Endothelial cell of umbilical vein (primary cell): ENCODE measurements around the gene IST1. TPM values are rescaled to one million over a fixed set of nuclear protein-coding genes. Genes with fewer than 3 reads are reported as not detected.

Experiments used
- BruUV-seq: library from RNA; stranded (reverse); fragments of 400-500 nt; replicated peaks from 2 replicates; lab custom pipeline; 2021; lab: Mats Ljungman, UMichigan
- CTCF ChIA-PET: fragments of 300-600, 350-600 bp; sonication (Branson Sonifier 250); formaldehyde crosslinking; loops from one replicate; lab custom pipeline; 2021; ENCODE audit warnings: antibody characterized with exemption, inconsistent platforms; lab: Charles Lee
- POLR2A ChIA-PET: fragments of 300-600, 350-600 bp; sonication (Branson Sonifier 250); formaldehyde crosslinking; loops from one replicate; lab custom pipeline; 2021; ENCODE audit warnings: antibody characterized with exemption, inconsistent platforms; lab: Charles Lee
- DNase-seq: peaks from one replicate; pipeline ENCODE4 v3.0.0-alpha.2; 2011; ENCODE audit warnings: low read depth, low spot score
- FAIRE-seq: peaks from 2 replicates; lab custom pipeline; 2011; peaks lifted over from hg19 to GRCh38; lab: Jason Lieb, UNC
- H2AFZ ChIP-seq: 2 replicates; pipeline ENCODE4 v1.6.0; 2012; ENCODE audit warnings: low read depth, low read length, control low read depth, inconsistent platforms
- H3K27ac ChIP-seq: 2 replicates; pipeline ENCODE4 v1.5.1; 2011; ENCODE audit warnings: low read depth, mild to moderate bottlenecking, control low read depth, low read length, moderate library complexity; ENCODE audit not compliant: insufficient read depth
- H3K27me3 ChIP-seq, 2 experiments: 2 replicates each; pipeline versions ENCODE4 v1.6.0 to v1.6.1; 2011; ENCODE audit warnings: low read length in 2 of 2, mixed read lengths in 1 of 2; ENCODE audit not compliant: control insufficient read depth in 2 of 2, insufficient read depth in 2 of 2
- H3K36me3 ChIP-seq, 2 experiments: 2 replicates in 1 of 2; 3 replicates in 1 of 2; pipeline ENCODE4 v1.5.1; 2011; ENCODE audit warnings: low read length in 2 of 2, mild to moderate bottlenecking in 1 of 2, moderate library complexity in 1 of 2; ENCODE audit not compliant: control insufficient read depth in 2 of 2, insufficient read depth in 2 of 2; ENCODE audit errors: extremely low read depth in 1 of 2
- H3K4me1 ChIP-seq: 3 replicates; pipeline ENCODE4 v1.5.1; 2011; ENCODE audit warnings: mild to moderate bottlenecking, low read length; ENCODE audit not compliant: control insufficient read depth, insufficient read depth; ENCODE audit errors: extremely low read depth
- H3K4me2 ChIP-seq: 2 replicates; pipeline ENCODE4 v1.6.1; 2011; ENCODE audit warnings: low read length, control low read depth, mixed read lengths; ENCODE audit not compliant: insufficient read depth
- H3K4me3 ChIP-seq, 3 experiments: fragments of 200-600 bp in 1 of 3; sonication (generic), shearing (Covaris generic) in 1 of 3; replicated peaks in 1 of 3; 2 replicates each; pipeline ENCODE4 v1.5.1; 2011 to 2016; ENCODE audit warnings: control low read depth in 3 of 3, low read length in 3 of 3, mild to moderate bottlenecking in 2 of 3, inconsistent platforms in 1 of 3, low read depth in 1 of 3, moderate library complexity in 1 of 3; ENCODE audit not compliant: insufficient read depth in 1 of 3
- H3K79me2 ChIP-seq: 2 replicates; pipeline ENCODE4 v1.6.0; 2012; ENCODE audit warnings: low read length, inconsistent platforms; ENCODE audit not compliant: control insufficient read depth, insufficient read depth
- H3K9ac ChIP-seq: replicated peaks from 2 replicates; pipeline ENCODE3; 2011; ENCODE audit warnings: low read length, control low read depth; ENCODE audit not compliant: insufficient read depth; ENCODE audit errors: extremely low read depth
- H3K9me1 ChIP-seq: replicated peaks from 3 replicates; pipeline ENCODE4 v1.6.0; 2011; ENCODE audit warnings: mild to moderate bottlenecking, low read length; ENCODE audit not compliant: control insufficient read depth, insufficient read depth; ENCODE audit errors: extremely low read depth
- H3K9me3 ChIP-seq: replicated peaks from 2 replicates; pipeline ENCODE4 v1.5.1; 2012; ENCODE audit warnings: low read length, inconsistent platforms; ENCODE audit not compliant: control insufficient read depth, insufficient read depth
- H4K20me1 ChIP-seq: replicated peaks from 2 replicates; pipeline ENCODE3; 2011; ENCODE audit warnings: mild to moderate bottlenecking, low read length; ENCODE audit not compliant: control insufficient read depth, insufficient read depth; ENCODE audit errors: extremely low read depth
- EZH2 ChIP-seq: IDR thresholded peaks from 2 replicates; pipeline ENCODE4 v1.6.1; 2012; ENCODE audit warnings: borderline replicate concordance, low read depth, mild to moderate bottlenecking, moderate library complexity, low read length, inconsistent platforms; ENCODE audit not compliant: severe bottlenecking
- FOS ChIP-seq: IDR thresholded peaks from 2 replicates; pipeline ENCODE4 v1.6.1; 2011; ENCODE audit warnings: mild to moderate bottlenecking, low read length, moderate library complexity, borderline replicate concordance; ENCODE audit not compliant: insufficient read depth
- GATA2 ChIP-seq: IDR thresholded peaks from 2 replicates; pipeline ENCODE4 v1.7.0; 2011; ENCODE audit warnings: low read depth, mild to moderate bottlenecking, moderate library complexity, mixed read lengths, low read length; ENCODE audit not compliant: insufficient read length, insufficient read depth
- JUN ChIP-seq: IDR thresholded peaks from 2 replicates; pipeline ENCODE4 v1.6.1; 2011; ENCODE audit warnings: borderline replicate concordance, low read depth; ENCODE audit not compliant: insufficient read length, insufficient read depth
- MYC ChIP-seq: IDR thresholded peaks from one replicate; pipeline ENCODE4 v1.6.1; 2011; ENCODE audit warnings: mild to moderate bottlenecking, low read depth, low read length
- POLR2A ChIP-seq: IDR thresholded peaks from 2 replicates; pipeline ENCODE4 v1.6.1; 2012; ENCODE audit warnings: low read depth, mild to moderate bottlenecking, control low read depth, low read length
- POLR2AphosphoS5 ChIP-seq: IDR thresholded peaks from 2 replicates; pipeline ENCODE4 v1.6.1; 2012; ENCODE audit warnings: low read depth, mild to moderate bottlenecking, control low read depth, low read length, moderate library complexity; ENCODE audit not compliant: insufficient read depth
- dilution Hi-C: fragments of 300-500 bp; cut with MboI; formaldehyde crosslinking; loops from one replicate; pipeline ENCODE4 v1.15.0; 2019; ENCODE audit warnings: low sequenced_read_pairs; ENCODE audit not compliant: extremely low pct_ligation_motif_present
- intact Hi-C: fragments of 100-400 bp; cut with micrococcal nuclease; formaldehyde crosslinking; loops from one replicate; pipeline ENCODE4 v1.10.0; 2022
- polyA plus RNA-seq, 4 experiments: library from polyadenylated mRNA; depleted of rRNA in 3 of 4; stranded (reverse) in 3 of 4; unstranded in 1 of 4; fragments of >200 nt; gene quantifications; 2 replicates each; pipeline versions ENCODE4 v1.2.1 to v1.2.3, GENCODE V29; 2011 to 2012; ENCODE audit warnings: missing spikeins in 1 of 4
- total RNA-seq: library from RNA; stranded (reverse); gene quantifications from 2 replicates; pipeline ENCODE4 v1.2.3, GENCODE V29; 2021
- TF ChIP-seq, protein P1 (sequence below), 2 donors: IDR thresholded peaks; 1 replicate in 1 of 2; 2 replicates in 1 of 2; pipeline ENCODE4 v1.5.1; 2011; ENCODE audit warnings: low read length in 2 of 2, mild to moderate bottlenecking in 2 of 2, moderate library complexity in 2 of 2, control low read depth in 1 of 2, inconsistent platforms in 1 of 2, low read depth in 1 of 2; ENCODE audit not compliant: insufficient read depth in 1 of 2; ENCODE audit errors: extremely low read depth in 1 of 2
- TF ChIP-seq, protein P2 (sequence below): IDR thresholded peaks from 2 replicates; pipeline ENCODE4 v1.6.1; 2011; ENCODE audit not compliant: insufficient read depth, insufficient read length

IST1 gene
- total and polyA plus RNA-seq, 2 donors (not counting 3 experiments of a cell fraction or from before 2014, with no cell fraction given) = 145 to 165 TPM

DNA sequence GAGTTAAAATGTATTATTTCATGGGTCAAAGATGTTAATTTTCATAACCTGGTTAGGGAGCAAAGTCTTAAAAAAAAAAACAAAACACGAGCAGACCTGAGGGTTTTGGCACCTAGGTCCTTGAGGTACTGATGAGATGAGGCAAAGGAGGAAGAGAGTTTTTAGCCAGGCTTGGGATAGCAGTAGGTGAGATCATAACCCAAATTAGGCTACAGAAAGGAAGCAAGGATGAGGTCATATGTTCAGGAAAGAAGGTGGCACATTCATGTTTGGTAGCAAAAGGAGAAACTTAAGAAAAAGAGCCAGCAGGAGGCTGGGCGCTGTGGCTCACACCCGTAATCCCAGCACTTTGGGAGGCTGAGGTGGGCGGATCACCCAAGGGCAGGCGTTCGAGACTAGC is 46.7 kb upstream of the IST1 start:
- H3K9me3 ChIP-seq = no peaks in the 10 kb centered on the region
- intact Hi-C loops = loop anchor here (5.0 kb wide), 1 partner anchor 114 kb away; no protein-coding TSS in a partner anchor
- dilution Hi-C loops = loop anchor here (10.0 kb wide), 1 partner anchor 64 kb away; no protein-coding TSS in a partner anchor
- H3K27ac ChIP-seq = no peak overlapping the region
- FAIRE-seq (peak; percentile 42), DNase-seq (no peak)
- H3K4me2 ChIP-seq = no peak overlapping the region
- H2AFZ ChIP-seq = no peak overlapping the region
- H3K4me1 ChIP-seq = peaks cover 12% of the 10 kb centered on the region
- H3K9me1 ChIP-seq = no peaks in the 10 kb centered on the region
- ChIA-PET POLR2A (no interaction called here), CTCF (interaction anchor here (0.6 kb wide), 1 partner anchor 33 kb away, joined by 4 read pairs; no protein-coding TSS in a partner anchor)
- H3K4me3 ChIP-seq = no peak overlapping the region
- H3K79me2 ChIP-seq = peaks cover 30% of the 10 kb centered on the region
- peaks cover 13 to 28% of the 10 kb centered on the region in 2 experiments for H3K36me3 ChIP-seq
- BruUV-seq = no TSS peak
- H4K20me1 ChIP-seq = no peaks in the 10 kb centered on the region
- H3K9ac ChIP-seq = no peak overlapping the region
- TF ChIP-seq POLR2AphosphoS5 (no peak), JUN (peak; percentile 58)
- H3K27me3 ChIP-seq = no peaks in the 10 kb centered on the region

DNA sequence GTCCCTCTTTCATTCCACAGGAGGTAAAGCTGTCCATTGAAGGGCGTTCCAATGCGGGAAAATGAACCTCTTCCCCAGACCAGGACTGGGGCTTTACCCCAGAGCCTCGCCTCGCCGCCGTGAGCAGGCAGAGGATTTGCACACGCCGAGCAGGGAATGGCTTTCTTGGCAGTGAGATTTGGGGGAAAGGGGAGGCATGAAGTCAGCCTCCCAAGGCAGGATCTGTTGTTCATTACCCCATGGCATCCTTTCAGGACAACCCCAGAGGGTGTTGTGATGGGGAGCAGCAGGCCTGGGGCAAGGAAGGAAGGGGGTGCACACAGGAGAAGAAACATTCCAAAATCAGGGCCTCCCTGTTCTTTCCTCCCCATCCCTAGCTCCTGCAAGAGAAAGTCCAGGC is 43.6 kb upstream of the IST1 start:
- no peak overlapping the region for H3K4me3 ChIP-seq
- H3K79me2 ChIP-seq = peaks cover 26% of the 10 kb centered on the region
- no peaks in the 10 kb centered on the region for H4K20me1 ChIP-seq
- H3K4me2 ChIP-seq = no peak overlapping the region
- dilution Hi-C loops (no loop called here), intact Hi-C loops (no loop called here)
- no peak overlapping the region for H3K9ac ChIP-seq
- DNase-seq = no peak
- no peak overlapping the region for H2AFZ ChIP-seq
- BruUV-seq = no TSS peak
- H3K27me3 ChIP-seq = no peaks in the 10 kb centered on the region
- no peaks in the 10 kb centered on the region for H3K9me1 ChIP-seq
- CTCF ChIA-PET = interaction anchor here (2.4 kb wide), 1 partner anchor 31 kb away, joined by 11 read pairs; the partner anchor contains the start of gene ZNF821
- TF ChIP-seq GATA2 = no peak
- TF ChIP-seq POLR2A = no peak
- no peak for TF ChIP-seq MYC
- TF ChIP-seq FOS = no peak
- TF ChIP-seq, protein P1, sequence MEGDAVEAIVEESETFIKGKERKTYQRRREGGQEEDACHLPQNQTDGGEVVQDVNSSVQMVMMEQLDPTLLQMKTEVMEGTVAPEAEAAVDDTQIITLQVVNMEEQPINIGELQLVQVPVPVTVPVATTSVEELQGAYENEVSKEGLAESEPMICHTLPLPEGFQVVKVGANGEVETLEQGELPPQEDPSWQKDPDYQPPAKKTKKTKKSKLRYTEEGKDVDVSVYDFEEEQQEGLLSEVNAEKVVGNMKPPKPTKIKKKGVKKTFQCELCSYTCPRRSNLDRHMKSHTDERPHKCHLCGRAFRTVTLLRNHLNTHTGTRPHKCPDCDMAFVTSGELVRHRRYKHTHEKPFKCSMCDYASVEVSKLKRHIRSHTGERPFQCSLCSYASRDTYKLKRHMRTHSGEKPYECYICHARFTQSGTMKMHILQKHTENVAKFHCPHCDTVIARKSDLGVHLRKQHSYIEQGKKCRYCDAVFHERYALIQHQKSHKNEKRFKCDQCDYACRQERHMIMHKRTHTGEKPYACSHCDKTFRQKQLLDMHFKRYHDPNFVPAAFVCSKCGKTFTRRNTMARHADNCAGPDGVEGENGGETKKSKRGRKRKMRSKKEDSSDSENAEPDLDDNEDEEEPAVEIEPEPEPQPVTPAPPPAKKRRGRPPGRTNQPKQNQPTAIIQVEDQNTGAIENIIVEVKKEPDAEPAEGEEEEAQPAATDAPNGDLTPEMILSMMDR (IDR thresholded peaks at IDR 0.05; ENCODE audit: extremely low read depth in 1 of 2, insufficient read depth in 1 of 2, low read depth in 1 of 2, low read length in 2 of 2) = no peak
- TF ChIP-seq, protein P2, sequence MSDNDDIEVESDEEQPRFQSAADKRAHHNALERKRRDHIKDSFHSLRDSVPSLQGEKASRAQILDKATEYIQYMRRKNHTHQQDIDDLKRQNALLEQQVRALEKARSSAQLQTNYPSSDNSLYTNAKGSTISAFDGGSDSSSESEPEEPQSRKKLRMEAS = no peak
- no peak for TF ChIP-seq JUN
- TF ChIP-seq POLR2AphosphoS5 = no peak
- TF ChIP-seq EZH2 = no peak
- peaks cover 5% of the 10 kb centered on the region for H3K4me1 ChIP-seq
- no peaks in the 10 kb centered on the region for H3K9me3 ChIP-seq
- FAIRE-seq = no peak
- POLR2A ChIA-PET = no interaction called here
- no peak overlapping the region for H3K27ac ChIP-seq
- peaks cover 16 to 28% of the 10 kb centered on the region in 2 experiments for H3K36me3 ChIP-seq
